MCF 10A (cell line): Measurements from ENCODE around the gene PPAN. TPM values are rescaled to one million over a fixed set of nuclear protein-coding genes. Genes with fewer than 3 reads are reported as not detected.

Experiments
- BruUV-seq: library from RNA; stranded (reverse); fragments of 400-500 nt; replicated peaks from 2 replicates; lab custom pipeline; 2021; lab: Mats Ljungman, UMichigan
- CTCF ChIA-PET: fragments of 300-600 bp; sonication (Branson Sonifier 250); formaldehyde crosslinking; extraction: SDS; loops from one replicate; lab custom pipeline; 2021; ENCODE audit warnings: antibody characterized with exemption, inconsistent platforms; lab: Yijun Ruan, JAX
- POLR2A ChIA-PET: fragments of 300-600, 350-650 bp; sonication (Branson Sonifier 250); formaldehyde crosslinking; extraction: SDS; loops from one replicate; lab custom pipeline; 2020; ENCODE audit warnings: antibody characterized with exemption, inconsistent platforms; lab: Yijun Ruan, JAX
- DNase-seq: peaks from one replicate; pipeline ENCODE4 v3.0.0-alpha.2; 2018; ENCODE audit not compliant: unreplicated experiment
- H3K27ac Mint-ChIP-seq: one replicate; pipeline ENCODE4 v1.8.0; 2022; ENCODE audit warnings: mild to moderate bottlenecking, low read depth, mixed read lengths; ENCODE audit not compliant: unreplicated experiment
- H3K27me3 Mint-ChIP-seq: one replicate; pipeline ENCODE4 v1.8.0; 2022; ENCODE audit warnings: mixed read lengths; ENCODE audit not compliant: insufficient read depth, unreplicated experiment
- H3K36me3 Mint-ChIP-seq: one replicate; pipeline ENCODE4 v1.8.0; 2022; ENCODE audit warnings: mild to moderate bottlenecking, moderate library complexity, mixed read lengths; ENCODE audit not compliant: insufficient read depth, unreplicated experiment
- H3K4me1 Mint-ChIP-seq: one replicate; pipeline ENCODE4 v1.8.0; 2022; ENCODE audit warnings: mixed read lengths; ENCODE audit not compliant: insufficient read depth, unreplicated experiment
- H3K4me3 Mint-ChIP-seq: one replicate; pipeline ENCODE4 v1.8.0; 2022; ENCODE audit warnings: mild to moderate bottlenecking, moderate library complexity, mixed read lengths; ENCODE audit not compliant: unreplicated experiment
- H3K9me3 Mint-ChIP-seq: one replicate; pipeline ENCODE4 v1.8.0; 2022; ENCODE audit warnings: mixed read lengths; ENCODE audit not compliant: unreplicated experiment
- intact Hi-C: fragments of 100-400 bp; cut with micrococcal nuclease; formaldehyde crosslinking; loops from 2 replicates; pipeline ENCODE4 v1.14.1; 2022
- total RNA-seq: library from RNA; stranded (reverse); gene quantifications from 2 replicates; pipeline ENCODE4 v1.2.3, GENCODE V29; 2022
- TF ChIP-seq, protein P1 (sequence below): fragments of 200-600 bp; IDR thresholded peaks from one replicate; pipeline ENCODE4 v1.8.0; 2022; ENCODE audit warnings: antibody characterized with exemption, mild to moderate bottlenecking; ENCODE audit not compliant: unreplicated experiment

The PPAN gene
- total RNA-seq, 1 experiment from 2014 or later: 123 TPM

DNA sequence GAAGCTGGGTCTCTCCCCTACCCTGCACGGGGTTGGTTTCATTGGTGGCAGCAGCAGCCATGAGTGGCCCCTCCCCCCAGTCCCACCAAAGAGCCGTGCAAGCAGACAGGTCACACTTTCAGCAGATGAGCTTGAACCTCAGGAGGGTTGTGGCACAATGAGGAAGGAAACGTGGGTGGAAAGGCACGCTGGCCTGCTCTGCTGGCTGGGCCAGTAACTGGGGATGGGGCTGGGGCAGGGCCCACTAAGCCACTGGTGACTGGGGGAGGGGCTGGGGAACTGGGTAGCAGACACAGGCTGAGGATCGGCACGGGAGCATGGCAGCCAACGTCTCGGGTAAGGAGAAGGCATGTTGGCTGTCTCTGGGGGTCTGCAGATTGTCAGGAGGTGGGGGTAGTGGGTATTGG lies 5.2 kb downstream of the PPAN start, which contains the start of gene P2RY11:
Gene P2RY11, plus strand, starts transcription at position 289 of the 407 bp plus-strand sequence. Its CDS starts 29 bp downstream, at position 318.
- Mint-ChIP-seq H3K27ac (peak within 1 kb of the TSS; percentile 27), H3K36me3 (peaks cover 98% of the 10 kb centered on the region), H3K4me3 (peak within 1 kb of the TSS; percentile 16), H3K27me3 (no peaks in the 10 kb centered on the region), H3K4me1 (peaks cover 18% of the 10 kb centered on the region), H3K9me3 (no peaks in the 10 kb centered on the region)
- ChIA-PET CTCF (interaction anchor here (0.9 kb wide), 1 partner anchor 194 kb away, joined by 3 read pairs; no protein-coding TSS in a partner anchor), POLR2A (interaction anchor here (0.7 kb wide), 2 partner anchors 9 to 150 kb away, joined by 3 read pairs; no protein-coding TSS in a partner anchor)
- intact Hi-C loops: loop anchor here (5.0 kb wide), 1 partner anchor 179 kb away; no protein-coding TSS in a partner anchor
- no peak for DNase-seq
- no TSS peak for BruUV-seq
- TF ChIP-seq, protein P1, sequence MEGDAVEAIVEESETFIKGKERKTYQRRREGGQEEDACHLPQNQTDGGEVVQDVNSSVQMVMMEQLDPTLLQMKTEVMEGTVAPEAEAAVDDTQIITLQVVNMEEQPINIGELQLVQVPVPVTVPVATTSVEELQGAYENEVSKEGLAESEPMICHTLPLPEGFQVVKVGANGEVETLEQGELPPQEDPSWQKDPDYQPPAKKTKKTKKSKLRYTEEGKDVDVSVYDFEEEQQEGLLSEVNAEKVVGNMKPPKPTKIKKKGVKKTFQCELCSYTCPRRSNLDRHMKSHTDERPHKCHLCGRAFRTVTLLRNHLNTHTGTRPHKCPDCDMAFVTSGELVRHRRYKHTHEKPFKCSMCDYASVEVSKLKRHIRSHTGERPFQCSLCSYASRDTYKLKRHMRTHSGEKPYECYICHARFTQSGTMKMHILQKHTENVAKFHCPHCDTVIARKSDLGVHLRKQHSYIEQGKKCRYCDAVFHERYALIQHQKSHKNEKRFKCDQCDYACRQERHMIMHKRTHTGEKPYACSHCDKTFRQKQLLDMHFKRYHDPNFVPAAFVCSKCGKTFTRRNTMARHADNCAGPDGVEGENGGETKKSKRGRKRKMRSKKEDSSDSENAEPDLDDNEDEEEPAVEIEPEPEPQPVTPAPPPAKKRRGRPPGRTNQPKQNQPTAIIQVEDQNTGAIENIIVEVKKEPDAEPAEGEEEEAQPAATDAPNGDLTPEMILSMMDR: no peak

DNA sequence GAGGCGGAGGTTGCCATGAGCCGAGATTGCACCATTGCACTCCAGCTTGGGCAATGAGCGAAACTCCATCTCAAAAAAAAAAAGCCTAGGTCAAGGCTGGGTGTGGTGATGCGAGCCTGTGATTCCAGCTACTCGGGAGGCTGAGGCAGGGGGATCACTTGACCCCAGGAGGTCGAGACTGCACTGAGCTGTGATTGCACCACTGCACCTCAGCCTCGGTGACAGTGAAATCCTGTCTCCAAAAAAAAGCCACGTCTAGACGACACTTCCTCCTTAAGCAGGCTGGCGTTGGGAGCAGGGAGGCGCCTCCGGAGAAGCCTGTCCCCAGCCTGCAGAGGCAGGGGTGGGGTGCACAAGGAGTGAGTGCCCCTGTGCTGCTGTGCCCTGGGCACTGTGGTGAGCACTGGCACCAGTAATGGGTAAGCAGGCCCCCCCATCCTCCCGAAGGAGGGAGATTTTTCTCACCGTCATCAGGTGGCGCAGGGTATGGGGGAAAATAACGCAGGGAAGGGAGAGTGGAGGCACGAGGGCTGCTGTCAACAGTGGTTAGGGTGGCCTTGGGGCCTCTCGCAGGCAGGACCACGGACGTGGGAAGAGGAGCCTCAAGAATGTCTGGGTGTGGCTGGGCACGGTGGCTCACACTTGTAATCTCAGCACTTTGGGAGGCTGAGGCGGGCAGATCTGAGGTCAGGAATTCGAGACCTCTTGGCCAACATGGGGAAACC lies 6.0 kb downstream of the PPAN start:
- intact Hi-C loops: loop anchor here (5.0 kb wide), 1 partner anchor 180 kb away; no protein-coding TSS in a partner anchor
- DNase-seq: peak; percentile 47
- CTCF ChIA-PET: no interaction called here
- BruUV-seq: no TSS peak
- H3K36me3 Mint-ChIP-seq: peaks cover 98% of the 10 kb centered on the region
- POLR2A ChIA-PET: interaction anchor here (0.6 to 0.7 kb wide), 4 partner anchors 8 to 150 kb away, joined by 3 read pairs; no protein-coding TSS in a partner anchor
- H3K27ac Mint-ChIP-seq: no peak overlapping the region
- H3K27me3 Mint-ChIP-seq: no peaks in the 10 kb centered on the region
- TF ChIP-seq, protein P1: no peak
- H3K9me3 Mint-ChIP-seq: no peaks in the 10 kb centered on the region
- H3K4me1 Mint-ChIP-seq: peaks cover 13% of the 10 kb centered on the region
- no peak overlapping the region for H3K4me3 Mint-ChIP-seq

DNA sequence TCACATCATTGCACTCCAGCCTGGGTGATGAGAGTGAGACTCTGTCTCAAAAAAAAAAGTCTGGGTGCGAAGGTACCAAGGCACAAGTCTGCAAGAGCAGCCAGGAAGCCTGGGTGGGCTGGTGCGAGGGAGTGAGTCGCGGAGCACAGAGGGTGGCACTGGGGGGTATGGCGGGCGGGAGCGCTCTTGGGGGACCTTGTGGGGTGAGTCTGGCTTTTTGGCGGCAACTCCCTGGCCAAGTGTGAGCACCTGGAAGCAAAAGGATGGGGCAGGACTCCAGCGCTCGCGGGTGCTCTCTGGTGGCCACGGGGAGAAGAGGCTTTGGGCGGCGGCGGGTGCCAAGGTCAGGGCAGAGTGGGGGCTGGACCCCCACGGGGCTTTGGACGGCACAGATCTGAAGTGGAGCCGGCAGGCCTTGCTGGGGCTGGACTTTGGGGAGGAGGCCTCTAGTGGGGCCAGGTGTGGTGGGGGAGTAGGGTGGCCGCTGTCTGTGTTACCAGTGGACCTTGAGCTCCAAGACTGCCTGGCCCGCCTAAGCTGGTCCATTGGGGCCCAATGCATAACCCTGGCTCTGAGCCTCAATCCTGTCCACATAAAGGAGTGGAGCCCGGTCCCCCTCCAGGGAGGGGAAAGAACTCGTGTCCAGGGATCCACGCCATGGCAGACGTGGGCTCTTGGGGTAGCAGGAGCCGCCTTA lies 6.9 kb downstream of the PPAN start:
- H3K4me3 Mint-ChIP-seq: no peak overlapping the region
- intact Hi-C loops: loop anchor here (5.0 kb wide), 1 partner anchor 181 kb away; no protein-coding TSS in a partner anchor

More for the DNA sequence above, 6.9 kb downstream of the PPAN start:
- CTCF ChIA-PET: interaction anchor here (0.5 to 0.7 kb wide), 6 partner anchors 15 to 305 kb away, joined by 3 to 5 read pairs (median 3); no protein-coding TSS in a partner anchor
- Mint-ChIP-seq H3K9me3 (no peaks in the 10 kb centered on the region), H3K27ac (no peak overlapping the region), H3K27me3 (no peaks in the 10 kb centered on the region), H3K36me3 (peaks cover 98% of the 10 kb centered on the region), H3K4me1 (peaks cover 10% of the 10 kb centered on the region)
- BruUV-seq: no TSS peak
- TF ChIP-seq, protein P1: peak; percentile 68
- POLR2A ChIA-PET: interaction anchor here (0.6 to 2.9 kb wide), 4 partner anchors 9 to 145 kb away, joined by 3 to 12 read pairs (median 6); partner anchors contain the start of gene ANGPTL6
- peak; percentile 68 for DNase-seq
